ENCODE results near the gene SLC35A5. TPM values are rescaled to one million over a fixed set of nuclear protein-coding genes. Genes with fewer than 3 reads are reported as not detected.
"Not testable (repeated sequence)": the region's sequence is repeated elsewhere in the genome, so short reads cannot be mapped to it uniquely, and the experiment has no call there.

SLC35A5 gene
- polyA plus RNA-seq (2011; rRNA removed) (29.4 and 57.7 TPM in 2 replicates), polyA minus RNA-seq (2011; rRNA and poly(A)+ RNA removed) (16.8 and 24.0 TPM in 2 replicates)

GRCh38 chr3:112561734-112562529, at the start of gene SLC35A5, which contains the start of gene ATG3:
Gene SLC35A5, plus strand, starts transcription at chr3:112562045. Its CDS starts 1,359 bp downstream, at chr3:112563404.
Gene ATG3, minus strand, starts transcription at chr3:112561962. Its CDS starts 434 bp downstream, at chr3:112561528.
- DNase-seq (ENCODE audit: low read depth), result peak; percentile 89
- TF ChIP-seq CTCF (IDR thresholded peaks at IDR 0.05; ENCODE audit: insufficient read depth, low read depth, low read length), result no peak; the same call in 1 of the 2 replicates
- POLR2A ChIA-PET, result interaction anchor here (0.6 kb wide), 1 partner anchor 85 kb away, joined by 3 read pairs; no protein-coding TSS in a partner anchor
- Histone ChIP-seq H3K4me3 (ENCODE audit: low read depth, low read length) (peak within 1 kb of the TSS; percentile 80), H3K27me3 (ENCODE audit: control insufficient read depth, insufficient read depth, low read length) (no peaks in the 10 kb centered on the region), H3K36me3 (ENCODE audit: control insufficient read depth, insufficient read depth, low read length) (no peaks in the 10 kb centered on the region)
- CTCF ChIA-PET, result interaction anchor here (0.5 to 1.3 kb wide), 3 partner anchors 11 to 654 kb away, joined by 3 to 4 read pairs (median 3); no protein-coding TSS in a partner anchor

GRCh38 chr3:112512320-112512719, 49.5 kb upstream of the SLC35A5 start:
- Histone ChIP-seq H3K27me3 (ENCODE audit: control insufficient read depth, insufficient read depth, low read length) (no peaks in the 10 kb centered on the region), H3K36me3 (ENCODE audit: control insufficient read depth, insufficient read depth, low read length) (no peaks in the 10 kb centered on the region), H3K4me3 (ENCODE audit: low read depth, low read length) (no peak overlapping the region)
- DNase-seq (ENCODE audit: low read depth), result no peak
- ChIA-PET POLR2A (no interaction called here), CTCF (interaction anchor here (1.1 kb wide), 1 partner anchor 9 kb away, joined by 3 read pairs; no protein-coding TSS in a partner anchor)
- TF ChIP-seq CTCF (IDR thresholded peaks at IDR 0.05; ENCODE audit: insufficient read depth, low read depth, low read length), result no peak

GRCh38 chr3:112514527-112515128, 47.2 kb upstream of the SLC35A5 start:
- no peaks in the 10 kb centered on the region for H3K27me3 ChIP-seq (ENCODE audit: control insufficient read depth, insufficient read depth, low read length)
- no peak for TF ChIP-seq CTCF (IDR thresholded peaks at IDR 0.05; ENCODE audit: insufficient read depth, low read depth, low read length)
- DNase-seq (ENCODE audit: low read depth), result no peak
- ChIA-PET CTCF (interaction anchor here (1.3 to 1.6 kb wide), 2 partner anchors 210 to 221 kb away, joined by 3 to 8 read pairs; partner anchors contain the start of gene SLC9C1), POLR2A (no interaction called here)
- no peak overlapping the region for H3K4me3 ChIP-seq (ENCODE audit: low read depth, low read length)
- no peaks in the 10 kb centered on the region for H3K36me3 ChIP-seq (ENCODE audit: control insufficient read depth, insufficient read depth, low read length)

GRCh38 chr3:112518970-112519369, 42.9 kb upstream of the SLC35A5 start:
- H3K4me3 ChIP-seq (ENCODE audit: low read depth, low read length); DNase-seq (ENCODE audit: low read depth); H3K27me3 ChIP-seq (ENCODE audit: control insufficient read depth, insufficient read depth, low read length); H3K36me3 ChIP-seq (ENCODE audit: control insufficient read depth, insufficient read depth, low read length); POLR2A ChIA-PET: not testable (repeated sequence)
- CTCF ChIA-PET, result interaction anchor here (1.0 to 5.1 kb wide), 5 partner anchors 13 to 226 kb away, joined by 3 to 36 read pairs (median 4); partner anchors contain the start of genes CD200 and SLC9C1

- peak; percentile 4 for DNase-seq (ENCODE audit: low read depth)
These were observed 42.3 kb upstream of the SLC35A5 start for GRCh38 chr3:112519424-112520001.

GRCh38 chr3:112524127-112524526, 37.7 kb upstream of the SLC35A5 start:
- H3K4me3 ChIP-seq (ENCODE audit: low read depth, low read length); POLR2A ChIA-PET; H3K27me3 ChIP-seq (ENCODE audit: control insufficient read depth, insufficient read depth, low read length); H3K36me3 ChIP-seq (ENCODE audit: control insufficient read depth, insufficient read depth, low read length); DNase-seq (ENCODE audit: low read depth); CTCF ChIA-PET: not testable (repeated sequence)

More at GRCh38 chr3:112519424-112520001, 42.3 kb upstream of the SLC35A5 start:
- Histone ChIP-seq H3K4me3 (ENCODE audit: low read depth, low read length) (no peak overlapping the region), H3K27me3 (ENCODE audit: control insufficient read depth, insufficient read depth, low read length) (no peaks in the 10 kb centered on the region), H3K36me3 (ENCODE audit: control insufficient read depth, insufficient read depth, low read length) (no peaks in the 10 kb centered on the region; the same call in 1 of the 2 replicates)
- ChIA-PET POLR2A (no interaction called here), CTCF (interaction anchor here (0.7 to 5.1 kb wide), 16 partner anchors 12 to 414 kb away, joined by 3 to 36 read pairs (median 4); partner anchors contain the start of genes CD200 and SLC9C1)
- TF ChIP-seq CTCF (IDR thresholded peaks at IDR 0.05; ENCODE audit: insufficient read depth, low read depth, low read length), result peak; percentile 72
